ENCODE measurements around the gene AIFM2.

AIFM2 gene

GRCh38 chr10:70098271-70098670 lies 34.4 kb downstream of the AIFM2 start:
- H3K36me3 ChIP-seq (ENCODE audit: insufficient read depth, insufficient read length, low read length), result peaks cover 74% of the 10 kb centered on the region
- no peak overlapping the region for H3K9ac ChIP-seq (ENCODE audit: insufficient read length, low read depth)
- no peak for DNase-seq (ENCODE audit: low read depth, low spot score)
- no peaks in the 10 kb centered on the region for H3K9me3 ChIP-seq (ENCODE audit: insufficient read depth, low read length)
- TF ChIP-seq ZNF274 (IDR thresholded peaks at IDR 0.05; ENCODE audit: low read depth, low read length), result no peak
- no peak for TF ChIP-seq SUZ12 (IDR thresholded peaks at IDR 0.05; ENCODE audit: extremely low read depth, insufficient read depth, insufficient read length)
- no peak for TF ChIP-seq YY1 (IDR thresholded peaks at IDR 0.05; ENCODE audit: insufficient read depth, insufficient read length)
- no peaks in the 10 kb centered on the region for H3K4me1 ChIP-seq (ENCODE audit: insufficient read depth, insufficient read length)
- no peaks in the 10 kb centered on the region for H3K27me3 ChIP-seq (ENCODE audit: insufficient read depth, insufficient read length)
- no peak overlapping the region for H3K4me3 ChIP-seq (ENCODE audit: insufficient read length, low read depth)

GRCh38 chr10:70097459-70097858 lies 35.2 kb downstream of the AIFM2 start:
- TF ChIP-seq ZNF274 (IDR thresholded peaks at IDR 0.05; ENCODE audit: low read depth, low read length) (no peak), SUZ12 (IDR thresholded peaks at IDR 0.05; ENCODE audit: extremely low read depth, insufficient read depth, insufficient read length) (no peak), YY1 (IDR thresholded peaks at IDR 0.05; ENCODE audit: insufficient read depth, insufficient read length) (no peak)
- peaks cover 81% of the 10 kb centered on the region for H3K36me3 ChIP-seq (ENCODE audit: insufficient read depth, insufficient read length, low read length)
- no peak overlapping the region for H3K4me3 ChIP-seq (ENCODE audit: insufficient read length, low read depth)
- H3K9me3 ChIP-seq (ENCODE audit: insufficient read depth, low read length), result no peaks in the 10 kb centered on the region
- DNase-seq (ENCODE audit: low read depth, low spot score), result no peak
- H3K4me1 ChIP-seq (ENCODE audit: insufficient read depth, insufficient read length), result no peaks in the 10 kb centered on the region
- no peaks in the 10 kb centered on the region for H3K27me3 ChIP-seq (ENCODE audit: insufficient read depth, insufficient read length)
- no peak overlapping the region for H3K9ac ChIP-seq (ENCODE audit: insufficient read length, low read depth)

- no peaks in the 10 kb centered on the region for H3K27me3 ChIP-seq (ENCODE audit: insufficient read depth, insufficient read length)
- H3K4me1 ChIP-seq (ENCODE audit: insufficient read depth, insufficient read length), result no peaks in the 10 kb centered on the region
- DNase-seq (ENCODE audit: low read depth, low spot score), result no peak
- TF ChIP-seq SUZ12 (IDR thresholded peaks at IDR 0.05; ENCODE audit: extremely low read depth, insufficient read depth, insufficient read length) (no peak), ZNF274 (IDR thresholded peaks at IDR 0.05; ENCODE audit: low read depth, low read length) (no peak), YY1 (IDR thresholded peaks at IDR 0.05; ENCODE audit: insufficient read depth, insufficient read length) (no peak)
- H3K36me3 ChIP-seq (ENCODE audit: insufficient read depth, insufficient read length, low read length), result peaks cover 82% of the 10 kb centered on the region
- no peak overlapping the region for H3K9ac ChIP-seq (ENCODE audit: insufficient read length, low read depth)
- H3K4me3 ChIP-seq (ENCODE audit: insufficient read length, low read depth), result no peak overlapping the region
- no peaks in the 10 kb centered on the region for H3K9me3 ChIP-seq (ENCODE audit: insufficient read depth, low read length)
Measured at GRCh38 chr10:70096705-70097420, 35.8 kb downstream of the AIFM2 start.

GRCh38 chr10:70096016-70096704 lies 36.5 kb downstream of the AIFM2 start:
- H3K36me3 ChIP-seq (ENCODE audit: insufficient read depth, insufficient read length, low read length), result peaks cover 79% of the 10 kb centered on the region
- H3K4me3 ChIP-seq (ENCODE audit: insufficient read length, low read depth), result no peak overlapping the region
- H3K27me3 ChIP-seq (ENCODE audit: insufficient read depth, insufficient read length), result no peaks in the 10 kb centered on the region
- no peak for DNase-seq (ENCODE audit: low read depth, low spot score)
- no peaks in the 10 kb centered on the region for H3K4me1 ChIP-seq (ENCODE audit: insufficient read depth, insufficient read length)
- H3K9me3 ChIP-seq (ENCODE audit: insufficient read depth, low read length), result no peaks in the 10 kb centered on the region
- no peak overlapping the region for H3K9ac ChIP-seq (ENCODE audit: insufficient read length, low read depth)
- TF ChIP-seq SUZ12 (IDR thresholded peaks at IDR 0.05; ENCODE audit: extremely low read depth, insufficient read depth, insufficient read length), result no peak
- TF ChIP-seq ZNF274 (IDR thresholded peaks at IDR 0.05; ENCODE audit: low read depth, low read length), result no peak
- TF ChIP-seq YY1 (IDR thresholded peaks at IDR 0.05; ENCODE audit: insufficient read depth, insufficient read length), result no peak

- H3K9me3 ChIP-seq (ENCODE audit: insufficient read depth, low read length), result no peaks in the 10 kb centered on the region
- no peak overlapping the region for H3K4me3 ChIP-seq (ENCODE audit: insufficient read length, low read depth)
- H3K27me3 ChIP-seq (ENCODE audit: insufficient read depth, insufficient read length), result no peaks in the 10 kb centered on the region
- H3K36me3 ChIP-seq (ENCODE audit: insufficient read depth, insufficient read length, low read length), result peaks cover 63% of the 10 kb centered on the region
- TF ChIP-seq ZNF274 (IDR thresholded peaks at IDR 0.05; ENCODE audit: low read depth, low read length) (no peak), SUZ12 (IDR thresholded peaks at IDR 0.05; ENCODE audit: extremely low read depth, insufficient read depth, insufficient read length) (no peak), YY1 (IDR thresholded peaks at IDR 0.05; ENCODE audit: insufficient read depth, insufficient read length) (no peak)
- H3K4me1 ChIP-seq (ENCODE audit: insufficient read depth, insufficient read length), result no peaks in the 10 kb centered on the region
- no peak for DNase-seq (ENCODE audit: low read depth, low spot score)
- H3K9ac ChIP-seq (ENCODE audit: insufficient read length, low read depth), result no peak overlapping the region
Measured at GRCh38 chr10:70094250-70094649, 38.4 kb downstream of the AIFM2 start.

GRCh38 chr10:70093335-70093944 lies 39.2 kb downstream of the AIFM2 start:
- peaks cover 55% of the 10 kb centered on the region for H3K36me3 ChIP-seq (ENCODE audit: insufficient read depth, insufficient read length, low read length)
- H3K9me3 ChIP-seq (ENCODE audit: insufficient read depth, low read length), result no peaks in the 10 kb centered on the region
- H3K9ac ChIP-seq (ENCODE audit: insufficient read length, low read depth), result no peak overlapping the region
- no peaks in the 10 kb centered on the region for H3K4me1 ChIP-seq (ENCODE audit: insufficient read depth, insufficient read length)
- TF ChIP-seq ZNF274 (IDR thresholded peaks at IDR 0.05; ENCODE audit: low read depth, low read length), result no peak
- no peak for TF ChIP-seq SUZ12 (IDR thresholded peaks at IDR 0.05; ENCODE audit: extremely low read depth, insufficient read depth, insufficient read length)
- TF ChIP-seq YY1 (IDR thresholded peaks at IDR 0.05; ENCODE audit: insufficient read depth, insufficient read length), result no peak
- no peak for DNase-seq (ENCODE audit: low read depth, low spot score)
- H3K27me3 ChIP-seq (ENCODE audit: insufficient read depth, insufficient read length), result no peaks in the 10 kb centered on the region
- no peak overlapping the region for H3K4me3 ChIP-seq (ENCODE audit: insufficient read length, low read depth)

GRCh38 chr10:70092389-70092718 lies 40.3 kb downstream of the AIFM2 start:
- TF ChIP-seq SUZ12 (IDR thresholded peaks at IDR 0.05; ENCODE audit: extremely low read depth, insufficient read depth, insufficient read length), result no peak
- Histone ChIP-seq H3K9me3 (ENCODE audit: insufficient read depth, low read length) (no peaks in the 10 kb centered on the region), H3K9ac (ENCODE audit: insufficient read length, low read depth) (no peak overlapping the region), H3K4me1 (ENCODE audit: insufficient read depth, insufficient read length) (no peaks in the 10 kb centered on the region), H3K27me3 (ENCODE audit: insufficient read depth, insufficient read length) (no peaks in the 10 kb centered on the region), H3K4me3 (ENCODE audit: insufficient read length, low read depth) (no peak overlapping the region), H3K36me3 (ENCODE audit: insufficient read depth, insufficient read length, low read length) (peaks cover 51% of the 10 kb centered on the region)
- DNase-seq (ENCODE audit: low read depth, low spot score), result no peak
